NT2/D1 (cell line): ENCODE data around the gene ATAD3C.
"Not testable (repeated sequence)": the region's sequence is repeated elsewhere in the genome, so short reads cannot be mapped to it uniquely, and the experiment has no call there.

Experiments used
- DNase-seq: peaks from one replicate; pipeline ENCODE4 v3.0.0-alpha.2; 2011; ENCODE audit warnings: low read depth, low spot score
- H3K27me3 ChIP-seq: 2 replicates; pipeline ENCODE4 v1.6.0; 2011; ENCODE audit warnings: mild to moderate bottlenecking; ENCODE audit not compliant: insufficient read length, insufficient read depth
- H3K36me3 ChIP-seq: 2 replicates; pipeline ENCODE4 v1.6.1; 2011; ENCODE audit warnings: mild to moderate bottlenecking, low read length, mixed read lengths; ENCODE audit not compliant: insufficient read depth, insufficient read length
- H3K4me1 ChIP-seq: 2 replicates; pipeline ENCODE4 v1.5.1; 2011; ENCODE audit not compliant: insufficient read depth, insufficient read length
- H3K4me3 ChIP-seq: 2 replicates; pipeline ENCODE4 v1.5.1; 2011; ENCODE audit warnings: low read depth; ENCODE audit not compliant: insufficient read length
- H3K9ac ChIP-seq: 2 replicates; pipeline ENCODE4 v1.6.0; 2011; ENCODE audit warnings: low read depth; ENCODE audit not compliant: insufficient read length
- H3K9me3 ChIP-seq: 2 replicates; pipeline ENCODE4 v1.5.1; 2011; ENCODE audit warnings: mild to moderate bottlenecking, low read length; ENCODE audit not compliant: insufficient read depth
- SUZ12 ChIP-seq: IDR thresholded peaks from 2 replicates; pipeline ENCODE4 v1.6.1; 2011; ENCODE audit not compliant: insufficient read length, insufficient read depth; ENCODE audit errors: extremely low read depth
- YY1 ChIP-seq: IDR thresholded peaks from 2 replicates; pipeline ENCODE4 v1.6.1; 2011; ENCODE audit not compliant: insufficient read length, insufficient read depth
- ZNF274 ChIP-seq: IDR thresholded peaks from 2 replicates; pipeline ENCODE4 v1.6.1; 2011; ENCODE audit warnings: mild to moderate bottlenecking, low read depth, low read length

Gene ATAD3C

DNA sequence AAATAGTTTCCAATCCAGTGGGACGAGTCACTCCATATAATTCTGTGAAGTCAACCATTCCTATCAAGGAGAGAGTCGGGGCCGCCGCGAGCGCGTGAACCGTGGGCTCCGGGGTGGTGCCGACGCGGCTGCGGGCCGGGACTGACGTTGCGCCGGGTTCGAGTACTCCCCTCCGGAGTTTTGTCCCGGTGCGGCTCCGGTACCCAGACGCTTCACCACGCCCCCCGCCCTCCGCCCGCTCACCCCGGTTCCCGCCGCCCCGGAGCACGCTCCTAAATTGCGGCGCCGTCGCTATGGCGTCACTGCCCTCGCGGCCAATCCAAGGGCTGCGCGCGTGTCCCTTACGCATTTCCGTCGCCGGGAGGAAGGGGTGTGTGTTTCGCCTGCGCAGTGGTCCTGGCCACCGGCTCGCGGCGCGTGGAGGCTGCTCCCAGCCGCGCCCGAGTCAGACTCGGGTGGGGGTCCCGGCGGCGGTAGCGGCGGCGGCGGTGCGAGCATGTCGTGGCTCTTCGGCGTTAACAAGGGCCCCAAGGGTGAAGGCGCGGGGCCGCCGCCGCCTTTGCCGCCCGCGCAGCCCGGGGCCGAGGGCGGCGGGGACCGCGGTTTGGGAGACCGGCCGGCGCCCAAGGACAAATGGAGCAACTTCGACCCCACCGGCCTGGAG, 22.0 kb downstream of the ATAD3C start, which contains the start of gene ATAD3B:
TSS of gene ATAD3B (plus strand) at position 377 of the 664 bp plus-strand sequence. CDS start at position 497, 120 bp downstream.
- Histone ChIP-seq H3K4me3 (peak within 1 kb of the TSS; percentile 78), H3K4me1 (peaks cover 2% of the 10 kb centered on the region), H3K9ac (peak within 1 kb of the TSS; percentile 85), H3K27me3 (no peaks in the 10 kb centered on the region), H3K9me3 (no peaks in the 10 kb centered on the region), H3K36me3 (peaks cover 7% of the 10 kb centered on the region)
- no peak for TF ChIP-seq YY1
- TF ChIP-seq ZNF274: no peak
- no peak for TF ChIP-seq SUZ12
- DNase-seq: peak; percentile 81

DNA sequence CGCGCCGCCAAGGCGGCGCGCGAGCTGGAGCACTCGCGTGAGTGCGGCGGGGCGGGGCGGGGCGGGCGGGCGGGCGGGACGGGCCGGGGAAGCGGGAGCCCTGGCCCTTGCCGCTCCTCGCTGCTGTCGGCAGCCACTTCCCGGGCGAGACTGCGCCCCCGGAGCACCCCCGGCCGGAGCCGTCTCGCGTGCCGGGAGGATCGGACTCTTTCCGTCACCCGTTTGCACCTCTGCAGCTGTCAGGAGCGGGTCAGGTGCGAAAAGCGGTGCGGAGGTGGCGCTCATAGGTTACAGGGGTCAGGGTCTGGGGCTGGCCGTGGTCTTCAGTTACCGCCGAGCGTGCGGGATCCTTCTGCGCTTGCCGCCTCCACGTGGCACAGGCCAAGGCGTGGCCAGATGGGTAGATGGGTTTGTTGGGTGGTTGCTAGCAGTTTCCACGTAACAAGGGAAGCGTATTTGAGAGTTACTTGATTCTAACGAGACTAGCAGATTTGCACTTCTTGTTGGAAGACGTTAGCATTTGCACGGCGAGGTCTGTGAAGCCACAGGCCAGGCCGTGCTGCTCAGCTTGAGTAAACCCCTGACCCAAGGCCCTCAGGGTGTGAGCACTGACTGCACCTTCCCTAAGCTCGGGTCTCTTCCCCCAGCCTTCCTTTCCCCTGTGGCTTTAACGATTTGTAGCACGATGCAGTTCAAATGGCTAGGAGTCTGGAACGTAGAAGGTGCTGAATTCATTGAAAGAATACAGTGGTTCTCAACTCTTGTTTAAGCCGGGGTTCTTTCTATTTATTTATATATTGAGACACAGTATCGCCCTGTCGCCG, 22.8 kb downstream of the ATAD3C start:
- not testable (repeated sequence) for H3K27me3 ChIP-seq, DNase-seq, H3K4me1 ChIP-seq, H3K9me3 ChIP-seq
- Histone ChIP-seq H3K4me3 (peak overlapping the region; percentile 67), H3K9ac (peak overlapping the region; percentile 85), H3K36me3 (peaks cover 14% of the 10 kb centered on the region)

DNA sequence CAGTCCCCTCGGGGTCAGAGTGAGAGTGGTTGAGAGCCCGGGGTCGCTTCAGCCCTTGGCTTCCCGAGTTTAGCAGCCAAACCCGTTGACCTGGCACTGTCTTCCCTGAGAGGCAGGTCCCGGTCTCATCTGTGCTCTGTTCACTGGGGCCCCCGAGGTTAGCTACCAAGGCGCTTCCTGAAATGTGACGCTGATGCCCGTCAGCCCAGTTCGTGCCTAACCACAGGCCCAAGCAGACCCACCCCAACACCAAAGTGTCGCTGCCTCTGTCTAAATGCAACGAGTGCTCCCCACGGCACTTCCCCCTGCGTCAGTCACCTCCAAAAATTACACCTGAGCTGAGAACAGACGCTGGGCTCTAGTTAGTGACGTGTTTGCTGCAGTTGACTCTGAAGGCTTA, 26.5 kb downstream of the ATAD3C start:
- H3K9ac ChIP-seq, DNase-seq, H3K4me3 ChIP-seq, H3K9me3 ChIP-seq, H3K27me3 ChIP-seq, H3K4me1 ChIP-seq: not testable (repeated sequence)
- H3K36me3 ChIP-seq: peaks cover 34% of the 10 kb centered on the region

DNA sequence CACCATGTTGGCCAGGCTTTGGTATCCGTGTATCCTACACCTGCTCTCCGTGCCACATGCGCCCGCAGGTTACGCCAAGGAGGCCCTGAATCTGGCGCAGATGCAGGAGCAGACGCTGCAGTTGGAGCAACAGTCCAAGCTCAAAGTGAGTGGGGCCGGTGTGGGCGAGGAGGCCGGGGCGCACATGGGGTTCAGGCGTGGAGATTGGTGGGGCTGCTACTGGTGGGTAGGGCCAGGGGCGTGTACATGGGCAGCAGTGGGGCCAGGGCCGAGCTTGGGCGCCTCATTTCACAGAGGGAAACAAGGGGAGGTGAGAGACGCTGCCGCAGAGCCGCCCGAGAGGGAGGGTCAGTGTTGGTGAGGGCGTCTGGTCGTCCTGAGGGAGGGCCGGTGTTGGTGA, 27.7 kb downstream of the ATAD3C start:
- Histone ChIP-seq H3K27me3 (no peaks in the 10 kb centered on the region), H3K36me3 (peaks cover 39% of the 10 kb centered on the region), H3K9ac (no peak overlapping the region), H3K4me3 (no peak overlapping the region), H3K4me1 (no peaks in the 10 kb centered on the region), H3K9me3 (no peaks in the 10 kb centered on the region)
- no peak for TF ChIP-seq SUZ12
- no peak for TF ChIP-seq YY1
- TF ChIP-seq ZNF274: no peak
- no peak for DNase-seq

DNA sequence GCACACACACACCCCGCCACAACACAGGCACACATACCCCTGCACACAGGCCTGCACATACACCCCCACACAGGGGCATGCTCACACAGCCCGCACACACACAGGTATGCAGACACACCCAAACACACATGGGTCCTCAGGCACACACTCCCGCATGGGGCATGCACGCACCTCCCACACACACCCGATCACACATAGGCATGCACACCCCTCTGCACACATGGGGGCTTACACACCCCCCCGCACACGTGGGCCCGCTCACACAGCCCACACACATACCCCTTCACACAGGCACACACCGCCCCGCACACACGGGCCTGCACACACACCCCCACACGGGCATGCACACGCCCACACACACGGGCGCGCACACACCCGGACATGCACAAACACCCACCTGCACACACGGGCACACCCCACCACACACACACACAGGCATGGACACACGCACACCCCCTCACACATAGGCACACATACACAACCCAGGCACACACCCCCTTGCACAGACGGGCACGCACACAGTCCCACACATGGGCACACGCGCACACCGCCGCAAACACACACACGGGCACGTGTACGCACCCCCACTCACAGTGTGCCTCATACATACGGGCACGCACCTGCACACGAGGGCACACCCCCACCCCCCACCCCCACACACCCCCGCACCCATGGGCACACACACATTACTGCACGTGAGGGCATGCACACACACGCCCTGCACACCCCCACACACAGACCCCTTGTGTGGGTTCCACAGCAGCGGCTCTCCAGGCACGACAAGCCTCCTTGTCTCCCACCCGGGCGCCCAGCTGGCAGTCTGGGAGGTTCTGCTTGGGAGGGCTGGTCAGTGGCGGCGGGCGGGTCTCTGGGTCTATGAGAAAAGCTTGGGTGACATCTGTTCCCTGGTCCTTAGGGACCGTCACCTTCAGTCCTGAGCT, 30.3 kb downstream of the ATAD3C start:
- H3K9ac ChIP-seq: no peak overlapping the region
- no peaks in the 10 kb centered on the region for H3K4me1 ChIP-seq
- no peak overlapping the region for H3K4me3 ChIP-seq
- no peak for DNase-seq
- peaks cover 53% of the 10 kb centered on the region for H3K36me3 ChIP-seq
- no peaks in the 10 kb centered on the region for H3K27me3 ChIP-seq
- TF ChIP-seq SUZ12: no peak
- TF ChIP-seq YY1: no peak
- no peak for TF ChIP-seq ZNF274
- no peaks in the 10 kb centered on the region for H3K9me3 ChIP-seq

DNA sequence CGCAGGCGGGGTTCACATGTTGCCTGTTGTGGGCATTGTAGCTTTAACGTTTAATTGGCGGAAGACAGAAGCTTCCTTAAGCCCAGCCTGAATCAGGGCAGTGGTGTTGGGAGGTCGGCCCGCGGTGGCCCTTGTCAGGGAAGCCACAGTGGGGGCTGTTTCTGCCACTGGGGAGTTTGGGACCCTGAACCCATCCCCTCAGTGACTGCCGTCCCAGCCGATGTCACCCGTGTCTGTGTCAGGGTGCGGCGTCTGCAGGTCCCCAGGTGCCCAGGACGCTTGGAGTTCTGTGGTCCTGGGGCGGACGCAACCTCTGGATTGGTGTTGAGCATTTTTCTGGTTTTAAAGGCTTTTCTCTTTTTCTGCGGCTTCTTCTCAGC, 31.0 kb downstream of the ATAD3C start:
- H3K9ac ChIP-seq, H3K9me3 ChIP-seq, H3K4me1 ChIP-seq, H3K4me3 ChIP-seq, DNase-seq, H3K27me3 ChIP-seq: not testable (repeated sequence)
- peaks cover 57% of the 10 kb centered on the region for H3K36me3 ChIP-seq

- not testable (repeated sequence) for H3K9me3 ChIP-seq, H3K27me3 ChIP-seq, H3K4me3 ChIP-seq, H3K4me1 ChIP-seq, H3K9ac ChIP-seq, DNase-seq
- peaks cover 62% of the 10 kb centered on the region for H3K36me3 ChIP-seq
These were observed 32.3 kb downstream of the ATAD3C start for GRCh38 chr1:1481811-1482210.
